ENCODE results near the gene FBXO15.

The FBXO15 gene

DNA sequence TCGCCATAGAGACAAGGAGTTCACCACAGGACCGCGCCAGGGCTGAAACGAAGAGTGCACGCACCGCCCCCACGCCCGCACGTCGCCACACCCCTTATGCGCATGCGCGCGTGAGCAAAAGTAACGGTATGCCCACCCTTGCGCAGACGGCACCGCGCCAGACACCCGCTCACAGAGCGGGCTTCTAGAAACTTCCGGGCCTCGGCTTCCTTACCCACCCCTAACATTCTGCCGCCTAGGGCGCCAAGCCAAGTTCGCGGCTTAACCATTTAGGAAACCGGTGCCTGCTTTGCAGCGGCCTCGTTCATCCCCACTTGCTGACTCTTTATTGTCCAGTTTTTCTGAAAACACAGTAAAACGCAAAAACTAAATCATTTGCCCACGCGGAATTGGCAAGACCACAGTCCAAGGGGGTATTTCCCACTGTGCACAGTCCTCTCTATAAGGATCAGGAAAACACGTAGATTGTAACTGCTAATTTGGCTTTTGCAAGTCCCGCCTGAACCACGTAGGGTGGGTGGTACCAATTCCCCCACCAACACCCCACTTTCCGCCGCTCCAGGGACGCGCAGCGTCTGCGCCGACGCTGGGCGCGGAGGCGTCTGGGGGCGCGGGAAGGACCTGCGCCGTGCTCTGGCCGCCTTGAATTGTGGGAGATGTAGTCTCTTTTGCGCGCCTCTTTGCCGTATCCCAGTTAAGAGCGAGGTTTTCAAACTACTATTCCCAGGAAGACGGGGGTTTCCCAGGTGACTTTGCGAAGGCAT, at the start of gene FBXO15, which contains the start of gene TIMM21 (continued):
- TF ChIP-seq, protein P1, sequence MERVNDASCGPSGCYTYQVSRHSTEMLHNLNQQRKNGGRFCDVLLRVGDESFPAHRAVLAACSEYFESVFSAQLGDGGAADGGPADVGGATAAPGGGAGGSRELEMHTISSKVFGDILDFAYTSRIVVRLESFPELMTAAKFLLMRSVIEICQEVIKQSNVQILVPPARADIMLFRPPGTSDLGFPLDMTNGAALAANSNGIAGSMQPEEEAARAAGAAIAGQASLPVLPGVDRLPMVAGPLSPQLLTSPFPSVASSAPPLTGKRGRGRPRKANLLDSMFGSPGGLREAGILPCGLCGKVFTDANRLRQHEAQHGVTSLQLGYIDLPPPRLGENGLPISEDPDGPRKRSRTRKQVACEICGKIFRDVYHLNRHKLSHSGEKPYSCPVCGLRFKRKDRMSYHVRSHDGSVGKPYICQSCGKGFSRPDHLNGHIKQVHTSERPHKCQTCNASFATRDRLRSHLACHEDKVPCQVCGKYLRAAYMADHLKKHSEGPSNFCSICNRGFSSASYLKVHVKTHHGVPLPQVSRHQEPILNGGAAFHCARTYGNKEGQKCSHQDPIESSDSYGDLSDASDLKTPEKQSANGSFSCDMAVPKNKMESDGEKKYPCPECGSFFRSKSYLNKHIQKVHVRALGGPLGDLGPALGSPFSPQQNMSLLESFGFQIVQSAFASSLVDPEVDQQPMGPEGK (tag by site-specific recombination; IDR thresholded peaks at IDR 0.05): peak; percentile 72
- no peak for TF ChIP-seq ZNF558 (tag by site-specific recombination; IDR thresholded peaks at IDR 0.05)
- no peak for TF ChIP-seq ZNF324 (tag by site-specific recombination; IDR thresholded peaks at IDR 0.05)
- TF ChIP-seq, protein P2, sequence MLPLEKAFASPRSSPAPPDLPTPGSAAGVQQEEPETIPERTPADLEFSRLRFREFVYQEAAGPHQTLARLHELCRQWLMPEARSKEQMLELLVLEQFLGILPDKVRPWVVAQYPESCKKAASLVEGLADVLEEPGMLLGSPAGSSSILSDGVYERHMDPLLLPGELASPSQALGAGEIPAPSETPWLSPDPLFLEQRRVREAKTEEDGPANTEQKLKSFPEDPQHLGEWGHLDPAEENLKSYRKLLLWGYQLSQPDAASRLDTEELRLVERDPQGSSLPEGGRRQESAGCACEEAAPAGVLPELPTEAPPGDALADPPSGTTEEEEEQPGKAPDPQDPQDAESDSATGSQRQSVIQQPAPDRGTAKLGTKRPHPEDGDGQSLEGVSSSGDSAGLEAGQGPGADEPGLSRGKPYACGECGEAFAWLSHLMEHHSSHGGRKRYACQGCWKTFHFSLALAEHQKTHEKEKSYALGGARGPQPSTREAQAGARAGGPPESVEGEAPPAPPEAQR (tag by site-specific recombination; IDR thresholded peaks at IDR 0.05): 0 out of 2 replicates have a peak, but pooled peaks have one; percentile 24
- TF ChIP-seq, protein P3, sequence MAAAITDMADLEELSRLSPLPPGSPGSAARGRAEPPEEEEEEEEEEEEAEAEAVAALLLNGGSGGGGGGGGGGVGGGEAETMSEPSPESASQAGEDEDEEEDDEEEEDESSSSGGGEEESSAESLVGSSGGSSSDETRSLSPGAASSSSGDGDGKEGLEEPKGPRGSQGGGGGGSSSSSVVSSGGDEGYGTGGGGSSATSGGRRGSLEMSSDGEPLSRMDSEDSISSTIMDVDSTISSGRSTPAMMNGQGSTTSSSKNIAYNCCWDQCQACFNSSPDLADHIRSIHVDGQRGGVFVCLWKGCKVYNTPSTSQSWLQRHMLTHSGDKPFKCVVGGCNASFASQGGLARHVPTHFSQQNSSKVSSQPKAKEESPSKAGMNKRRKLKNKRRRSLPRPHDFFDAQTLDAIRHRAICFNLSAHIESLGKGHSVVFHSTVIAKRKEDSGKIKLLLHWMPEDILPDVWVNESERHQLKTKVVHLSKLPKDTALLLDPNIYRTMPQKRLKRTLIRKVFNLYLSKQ (tag by site-specific recombination; IDR thresholded peaks at IDR 0.05; ENCODE audit: borderline replicate concordance): no peak
- no peak for TF ChIP-seq ZNF132 (tag by site-specific recombination; IDR thresholded peaks at IDR 0.05; ENCODE audit: borderline replicate concordance)
- TF ChIP-seq, protein P4, sequence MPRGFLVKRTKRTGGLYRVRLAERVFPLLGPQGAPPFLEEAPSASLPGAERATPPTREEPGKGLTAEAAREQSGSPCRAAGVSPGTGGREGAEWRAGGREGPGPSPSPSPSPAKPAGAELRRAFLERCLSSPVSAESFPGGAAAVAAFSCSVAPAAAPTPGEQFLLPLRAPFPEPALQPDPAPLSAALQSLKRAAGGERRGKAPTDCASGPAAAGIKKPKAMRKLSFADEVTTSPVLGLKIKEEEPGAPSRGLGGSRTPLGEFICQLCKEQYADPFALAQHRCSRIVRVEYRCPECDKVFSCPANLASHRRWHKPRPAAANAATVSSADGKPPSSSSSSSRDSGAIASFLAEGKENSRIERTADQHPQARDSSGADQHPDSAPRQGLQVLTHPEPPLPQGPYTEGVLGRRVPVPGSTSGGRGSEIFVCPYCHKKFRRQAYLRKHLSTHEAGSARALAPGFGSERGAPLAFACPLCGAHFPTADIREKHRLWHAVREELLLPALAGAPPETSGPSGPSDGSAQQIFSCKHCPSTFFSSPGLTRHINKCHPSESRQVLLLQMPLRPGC (tag by site-specific recombination; IDR thresholded peaks at IDR 0.05): no peak; the same call in 1 of the 2 replicates
- peak; percentile 89 for TF ChIP-seq EGR2 (tag by site-specific recombination; IDR thresholded peaks at IDR 0.05; ENCODE audit: low read depth)
- no peak for TF ChIP-seq ZNF274 (IDR thresholded peaks at IDR 0.05; ENCODE audit: low read length)
- no peak for TF ChIP-seq ZNF274 (tag by site-specific recombination; IDR thresholded peaks at IDR 0.05; ENCODE audit: borderline replicate concordance)
- no peak for TF ChIP-seq ZNF223 (tag by site-specific recombination; IDR thresholded peaks at IDR 0.05)
- peak; percentile 76 for TF ChIP-seq ZNF610 (tag by site-specific recombination; IDR thresholded peaks at IDR 0.05; ENCODE audit: borderline replicate concordance)
- no peak for TF ChIP-seq ZNF302 (tag by site-specific recombination; IDR thresholded peaks at IDR 0.05; ENCODE audit: low read depth)
- TF ChIP-seq, protein P5, sequence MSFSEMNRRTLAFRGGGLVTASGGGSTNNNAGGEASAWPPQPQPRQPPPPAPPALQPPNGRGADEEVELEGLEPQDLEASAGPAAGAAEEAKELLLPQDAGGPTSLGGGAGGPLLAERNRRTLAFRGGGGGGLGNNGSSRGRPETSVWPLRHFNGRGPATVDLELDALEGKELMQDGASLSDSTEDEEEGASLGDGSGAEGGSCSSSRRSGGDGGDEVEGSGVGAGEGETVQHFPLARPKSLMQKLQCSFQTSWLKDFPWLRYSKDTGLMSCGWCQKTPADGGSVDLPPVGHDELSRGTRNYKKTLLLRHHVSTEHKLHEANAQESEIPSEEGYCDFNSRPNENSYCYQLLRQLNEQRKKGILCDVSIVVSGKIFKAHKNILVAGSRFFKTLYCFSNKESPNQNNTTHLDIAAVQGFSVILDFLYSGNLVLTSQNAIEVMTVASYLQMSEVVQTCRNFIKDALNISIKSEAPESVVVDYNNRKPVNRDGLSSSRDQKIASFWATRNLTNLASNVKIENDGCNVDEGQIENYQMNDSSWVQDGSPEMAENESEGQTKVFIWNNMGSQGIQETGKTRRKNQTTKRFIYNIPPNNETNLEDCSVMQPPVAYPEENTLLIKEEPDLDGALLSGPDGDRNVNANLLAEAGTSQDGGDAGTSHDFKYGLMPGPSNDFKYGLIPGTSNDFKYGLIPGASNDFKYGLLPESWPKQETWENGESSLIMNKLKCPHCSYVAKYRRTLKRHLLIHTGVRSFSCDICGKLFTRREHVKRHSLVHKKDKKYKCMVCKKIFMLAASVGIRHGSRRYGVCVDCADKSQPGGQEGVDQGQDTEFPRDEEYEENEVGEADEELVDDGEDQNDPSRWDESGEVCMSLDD (tag by site-specific recombination; IDR thresholded peaks at IDR 0.05): peak; percentile 87
- TF ChIP-seq, protein P6, sequence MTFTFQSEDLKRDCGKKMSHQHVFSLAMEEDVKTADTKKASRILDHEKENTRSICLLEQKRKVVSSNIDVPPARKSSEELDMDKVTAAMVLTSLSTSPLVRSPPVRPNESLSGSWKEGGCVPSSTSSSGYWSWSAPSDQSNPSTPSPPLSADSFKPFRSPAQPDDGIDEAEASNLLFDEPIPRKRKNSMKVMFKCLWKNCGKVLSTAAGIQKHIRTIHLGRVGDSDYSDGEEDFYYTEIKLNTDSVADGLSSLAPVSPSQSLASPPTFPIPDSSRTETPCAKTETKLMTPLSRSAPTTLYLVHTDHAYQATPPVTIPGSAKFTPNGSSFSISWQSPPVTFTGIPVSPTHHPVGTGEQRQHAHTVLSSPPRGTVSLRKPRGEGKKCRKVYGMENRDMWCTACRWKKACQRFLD (tag by site-specific recombination; IDR thresholded peaks at IDR 0.05): no peak
- peak; percentile 36; the same call in 1 of the 2 replicates for TF ChIP-seq KLF7 (tag by site-specific recombination; IDR thresholded peaks at IDR 0.05; ENCODE audit: borderline replicate concordance)
- TF ChIP-seq GLI4 (tag by site-specific recombination; IDR thresholded peaks at IDR 0.05): no peak
- no peak for TF ChIP-seq ZNF133 (tag by site-specific recombination; IDR thresholded peaks at IDR 0.05)
- TF ChIP-seq ZNF426 (tag by site-specific recombination; IDR thresholded peaks at IDR 0.05): no peak; the same call in 1 of the 2 replicates
- no peak for TF ChIP-seq ZSCAN16 (tag by site-specific recombination; IDR thresholded peaks at IDR 0.05)
- TF ChIP-seq ZNF585B (tag by site-specific recombination; IDR thresholded peaks at IDR 0.05): no peak
- TF ChIP-seq, protein P7, sequence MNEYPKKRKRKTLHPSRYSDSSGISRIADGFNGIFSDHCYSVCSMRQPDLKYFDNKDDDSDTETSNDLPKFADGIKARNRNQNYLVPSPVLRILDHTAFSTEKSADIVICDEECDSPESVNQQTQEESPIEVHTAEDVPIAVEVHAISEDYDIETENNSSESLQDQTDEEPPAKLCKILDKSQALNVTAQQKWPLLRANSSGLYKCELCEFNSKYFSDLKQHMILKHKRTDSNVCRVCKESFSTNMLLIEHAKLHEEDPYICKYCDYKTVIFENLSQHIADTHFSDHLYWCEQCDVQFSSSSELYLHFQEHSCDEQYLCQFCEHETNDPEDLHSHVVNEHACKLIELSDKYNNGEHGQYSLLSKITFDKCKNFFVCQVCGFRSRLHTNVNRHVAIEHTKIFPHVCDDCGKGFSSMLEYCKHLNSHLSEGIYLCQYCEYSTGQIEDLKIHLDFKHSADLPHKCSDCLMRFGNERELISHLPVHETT (tag by site-specific recombination; IDR thresholded peaks at IDR 0.05): no peak
- peak; percentile 15; the same call in 1 of the 2 replicates for TF ChIP-seq ZNF341 (tag by site-specific recombination; IDR thresholded peaks at IDR 0.05; ENCODE audit: low read depth)
- TF ChIP-seq SP7 (tag by site-specific recombination; IDR thresholded peaks at IDR 0.05): peak; percentile 42; the same call in 1 of the 2 replicates
- TF ChIP-seq ZNF747 (tag by site-specific recombination; IDR thresholded peaks at IDR 0.05): no peak
- no peak for TF ChIP-seq ZNF221 (tag by site-specific recombination; IDR thresholded peaks at IDR 0.05; ENCODE audit: borderline replicate concordance)
- TF ChIP-seq ZNF791 (tag by site-specific recombination; IDR thresholded peaks at IDR 0.05): no peak

All from HEK293 (cell line).